Caco-2 (cell line): ENCODE measurements around the gene VTI1A. TPM values are rescaled to one million over a fixed set of nuclear protein-coding genes. Genes with fewer than 3 reads are reported as not detected.

Experiments used
- BruUV-seq: library from RNA; stranded (reverse); fragments of 400-500 nt; replicated peaks from 2 replicates; lab custom pipeline; 2021; lab: Mats Ljungman, UMichigan
- CTCF ChIA-PET: fragments of 300-600 bp; sonication (Branson Sonifier 250); formaldehyde crosslinking; loops from one replicate; lab custom pipeline; 2022; ENCODE audit warnings: antibody characterized with exemption; lab: Charles Lee
- POLR2A ChIA-PET: fragments of 300-600 bp; sonication (Branson Sonifier 250); formaldehyde crosslinking; loops from one replicate; lab custom pipeline; 2022; ENCODE audit warnings: antibody characterized with exemption; lab: Charles Lee
- DNase-seq, 2 experiments: peaks; one replicate each; pipeline versions ENCODE4 v3.0.0 to v3.0.0-alpha.2; 2020 to 2022
- H3K27me3 ChIP-seq: replicated peaks from 2 replicates; pipeline ENCODE4 v1.6.0; 2011; ENCODE audit warnings: low read length; ENCODE audit not compliant: control insufficient read depth, insufficient read depth
- H3K36me3 ChIP-seq: 2 replicates; pipeline ENCODE4 v1.5.1; 2011; ENCODE audit warnings: low read length; ENCODE audit not compliant: control insufficient read depth, insufficient read depth
- H3K4me1 ChIP-seq: fragments of 250-450 bp; sonication (Bioruptor Pico); 2 replicates; pipeline ENCODE4 v1.5.1; 2020; ENCODE audit warnings: mild to moderate bottlenecking
- H3K4me3 ChIP-seq: 2 replicates; pipeline ENCODE4 v1.5.1; 2011; ENCODE audit warnings: low read depth, mild to moderate bottlenecking, control low read depth, low read length
- H3K9me3 ChIP-seq: fragments of 250-450 bp; sonication (Bioruptor Pico); 2 replicates; pipeline ENCODE4 v1.5.1; 2020; ENCODE audit warnings: mild to moderate bottlenecking, moderate library complexity
- H3K27ac Mint-ChIP-seq: one replicate; pipeline ENCODE4 v1.8.0; 2022; ENCODE audit warnings: mixed read lengths; ENCODE audit not compliant: unreplicated experiment
- H3K27me3 Mint-ChIP-seq: one replicate; pipeline ENCODE4 v1.8.0; 2022; ENCODE audit warnings: mixed read lengths; ENCODE audit not compliant: insufficient read depth, unreplicated experiment
- H3K36me3 Mint-ChIP-seq: one replicate; pipeline ENCODE4 v1.8.0; 2022; ENCODE audit warnings: mild to moderate bottlenecking, mixed read lengths; ENCODE audit not compliant: insufficient read depth, unreplicated experiment
- H3K4me1 Mint-ChIP-seq: one replicate; pipeline ENCODE4 v1.8.0; 2022; ENCODE audit warnings: low read depth, mixed read lengths; ENCODE audit not compliant: unreplicated experiment
- H3K4me3 Mint-ChIP-seq: one replicate; pipeline ENCODE4 v1.8.0; 2022; ENCODE audit warnings: mild to moderate bottlenecking, moderate library complexity, mixed read lengths; ENCODE audit not compliant: unreplicated experiment
- H3K9me3 Mint-ChIP-seq: one replicate; pipeline ENCODE4 v1.8.0; 2022; ENCODE audit warnings: mixed read lengths; ENCODE audit not compliant: unreplicated experiment
- CTCF ChIP-seq, 2 experiments: fragments of 200-600 bp in 1 of 2; IDR thresholded peaks; 1 replicate in 1 of 2; 2 replicates in 1 of 2; pipeline versions ENCODE4 v1.5.1 to v1.8.0; 2011 to 2022; ENCODE audit warnings: antibody characterized with exemption in 1 of 2, control low read depth in 1 of 2, inconsistent platforms in 1 of 2, low read depth in 1 of 2, low read length in 1 of 2, mild to moderate bottlenecking in 1 of 2, moderate library complexity in 1 of 2; ENCODE audit not compliant: insufficient read depth in 1 of 2, severe bottlenecking in 1 of 2, unreplicated experiment in 1 of 2
- intact Hi-C: fragments of 100-400 bp; cut with micrococcal nuclease; formaldehyde crosslinking; loops from one replicate; pipeline ENCODE4 v1.10.0; 2022; ENCODE audit not compliant: unreplicated experiment
- total RNA-seq: library from RNA; stranded (reverse); gene quantifications from 2 replicates; pipeline ENCODE4 v1.2.3, GENCODE V29; 2022

The VTI1A gene
- total RNA-seq, 1 experiment from 2014 or later, result 45.6 TPM

DNA sequence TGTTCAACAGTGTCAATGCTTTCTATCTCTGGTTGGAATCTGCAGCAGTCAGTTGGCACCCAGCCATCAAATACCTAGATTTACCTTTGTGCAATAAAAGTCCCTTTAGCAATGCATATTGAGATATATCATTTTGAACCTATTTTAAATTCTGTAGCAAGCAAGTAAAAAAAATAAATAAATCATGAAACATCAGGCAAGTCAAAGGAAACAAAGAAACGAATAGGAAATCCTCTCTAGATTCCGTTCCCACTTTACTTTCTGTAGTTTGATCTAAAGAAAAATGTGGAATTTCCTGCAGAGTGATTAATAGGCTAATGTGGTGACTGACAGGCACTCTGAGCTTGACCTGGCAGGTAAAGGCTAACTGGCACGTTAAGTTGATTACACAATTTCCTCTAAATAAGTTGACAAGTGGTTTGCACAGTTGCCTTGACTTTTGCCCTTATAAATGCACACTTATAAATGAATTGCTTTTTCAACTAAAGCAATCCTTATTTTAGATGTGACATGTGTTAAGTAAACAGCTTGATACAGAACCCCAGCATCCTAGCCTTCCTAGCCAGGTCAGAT is 294.9 kb downstream of the VTI1A start:
- H3K27me3 Mint-ChIP-seq, result no peaks in the 10 kb centered on the region
- no peaks in the 10 kb centered on the region for H3K9me3 Mint-ChIP-seq
- ChIA-PET POLR2A (no interaction called here), CTCF (interaction anchor here (0.6 kb wide), 1 partner anchor 69 kb away, joined by 12 read pairs; no protein-coding TSS in a partner anchor)
- no peak for TF ChIP-seq CTCF (IDR thresholded peaks at IDR 0.05; ENCODE audit: insufficient read depth in 1 of 2, low read depth in 1 of 2, low read length in 1 of 2, severe bottlenecking in 1 of 2, unreplicated experiment in 1 of 2)
- H3K9me3 ChIP-seq, result no peaks in the 10 kb centered on the region; the same call in 1 of the 2 replicates
- no peaks in the 10 kb centered on the region for H3K36me3 ChIP-seq
- DNase-seq, result no peak
- H3K27me3 ChIP-seq, result no peaks in the 10 kb centered on the region
- H3K27ac Mint-ChIP-seq, result no peak overlapping the region
- peaks cover 70% of the 10 kb centered on the region for H3K4me1 Mint-ChIP-seq
- intact Hi-C loops, result no loop called here
- H3K4me1 ChIP-seq, result peaks cover 82% of the 10 kb centered on the region
- no peaks in the 10 kb centered on the region for H3K36me3 Mint-ChIP-seq
- H3K4me3 Mint-ChIP-seq, result no peak overlapping the region
- H3K4me3 ChIP-seq, result no peak overlapping the region
- no TSS peak for BruUV-seq

- DNase-seq, result no peak
- ChIA-PET POLR2A (no interaction called here), CTCF (no interaction called here)
- Histone ChIP-seq H3K27me3 (no peaks in the 10 kb centered on the region), H3K9me3 (no peaks in the 10 kb centered on the region; the same call in 1 of the 2 replicates), H3K4me3 (no peak overlapping the region), H3K36me3 (0 out of 2 replicates have a peak, but pooled peaks cover 1% of the 10 kb centered on the region), H3K4me1 (peaks cover 79% of the 10 kb centered on the region)
- no TSS peak for BruUV-seq
- intact Hi-C loops, result no loop called here
- Mint-ChIP-seq H3K27ac (peak overlapping the region; percentile 57), H3K27me3 (no peaks in the 10 kb centered on the region), H3K4me3 (no peak overlapping the region), H3K4me1 (peaks cover 58% of the 10 kb centered on the region), H3K36me3 (peaks cover 5% of the 10 kb centered on the region), H3K9me3 (no peaks in the 10 kb centered on the region)
- no peak for TF ChIP-seq CTCF (IDR thresholded peaks at IDR 0.05; ENCODE audit: insufficient read depth in 1 of 2, low read depth in 1 of 2, low read length in 1 of 2, severe bottlenecking in 1 of 2, unreplicated experiment in 1 of 2)
Observed at GRCh38 chr10:112744181-112745096, 297.4 kb downstream of the VTI1A start.

- BruUV-seq, result no TSS peak
- Histone ChIP-seq H3K4me1 (peaks cover 79% of the 10 kb centered on the region), H3K36me3 (0 out of 2 replicates have a peak, but pooled peaks cover 1% of the 10 kb centered on the region), H3K4me3 (no peak overlapping the region), H3K9me3 (no peaks in the 10 kb centered on the region), H3K27me3 (no peaks in the 10 kb centered on the region)
- intact Hi-C loops, result no loop called here
- Mint-ChIP-seq H3K9me3 (no peaks in the 10 kb centered on the region), H3K4me3 (no peak overlapping the region), H3K36me3 (peaks cover 13% of the 10 kb centered on the region), H3K27ac (peak overlapping the region; percentile 22), H3K4me1 (peaks cover 70% of the 10 kb centered on the region), H3K27me3 (no peaks in the 10 kb centered on the region)
- DNase-seq, result no peak
- CTCF ChIA-PET, result no interaction called here
- POLR2A ChIA-PET, result no interaction called here
- TF ChIP-seq CTCF (IDR thresholded peaks at IDR 0.05; ENCODE audit: insufficient read depth in 1 of 2, low read depth in 1 of 2, low read length in 1 of 2, severe bottlenecking in 1 of 2, unreplicated experiment in 1 of 2), result no peak
Observed at GRCh38 chr10:112746329-112746728, 299.3 kb downstream of the VTI1A start.
